ENCODE measurements around the gene ZNF45.

- TF ChIP-seq CTCF (IDR thresholded peaks at IDR 0.05) (no peak), POLR2A (IDR thresholded peaks at IDR 0.05) (no peak)
Measured at GRCh38 chr19:43910884-43911283, 24.2 kb downstream of the ZNF45 start.
